Thoracic aorta (tissue), 2 donors: ENCODE results near the gene HMX3. TPM values are rescaled to one million over a fixed set of nuclear protein-coding genes. Genes with fewer than 3 reads are reported as not detected.

ENCODE experiments used
- ATAC-seq: fragments of 150-250 bp; one replicate; pipeline ENCODE4 v1.8.0; 2017; ENCODE audit warnings: low read depth; ENCODE audit not compliant: insufficient number of reproducible peaks, low FRiP score
- DNase-seq: peaks from one replicate; pipeline ENCODE4 v3.0.0-alpha.2; 2020; ENCODE audit warnings: low spot score
- H3K27ac ChIP-seq, 2 donors: fragments of 200-600 bp; sonication (generic); 1 replicate in 1 of 2; 2 replicates in 1 of 2; pipeline ENCODE4 v1.5.1; 2016; ENCODE audit warnings: mild to moderate bottlenecking in 2 of 2, moderate library complexity in 2 of 2
- H3K27me3 ChIP-seq: fragments of 200-600 bp; sonication (generic); replicated peaks from 2 replicates; pipeline ENCODE4 v1.6.0; 2016; ENCODE audit warnings: mild to moderate bottlenecking; ENCODE audit not compliant: insufficient read depth
- H3K36me3 ChIP-seq: fragments of 200-600 bp; sonication (generic); one replicate; pipeline ENCODE4 v1.5.1; 2016
- H3K4me1 ChIP-seq, 2 donors: fragments of 200-600 bp; sonication (generic); 1 replicate in 1 of 2; 2 replicates in 1 of 2; pipeline versions ENCODE4 v1.5.1 to v1.6.0; 2016; ENCODE audit warnings: low read depth in 2 of 2, mild to moderate bottlenecking in 1 of 2; ENCODE audit not compliant: control insufficient read depth in 1 of 2
- H3K4me3 ChIP-seq: fragments of 200-600 bp; sonication (generic); 2 replicates; pipeline ENCODE4 v1.5.1; 2016; ENCODE audit warnings: mild to moderate bottlenecking
- H3K9me3 ChIP-seq: fragments of 200-600 bp; sonication (generic); 2 replicates; pipeline ENCODE4 v1.5.1; 2016
- CTCF ChIP-seq: fragments of 200-600 bp; sonication (generic); IDR thresholded peaks from one replicate; pipeline ENCODE4 v1.5.1; 2019; ENCODE audit warnings: antibody characterized with exemption
- total RNA-seq, 2 donors: library from RNA; depleted of rRNA; stranded (reverse); fragments of >200 nt; gene quantifications; one replicate each; pipeline versions ENCODE4 v1.1.0 to v1.2.3, GENCODE V29; 2016

HMX3 gene
- total RNA-seq, 2 donors from 2014 or later, result not detected

GRCh38 chr10:123153486-123154091, 17.8 kb downstream of the HMX3 start:
- H3K36me3 ChIP-seq, result no peaks in the 10 kb centered on the region
- H3K9me3 ChIP-seq, result no peaks in the 10 kb centered on the region
- H3K27ac ChIP-seq, result no peak overlapping the region
- peaks cover 18 to 46% of the 10 kb centered on the region in 2 donors for H3K4me1 ChIP-seq
- no peak for TF ChIP-seq CTCF
- ATAC-seq (no peak), DNase-seq (no peak)
- peaks cover 25% of the 10 kb centered on the region for H3K27me3 ChIP-seq
- H3K4me3 ChIP-seq, result peak overlapping the region; percentile 42

- Histone ChIP-seq H3K4me1 (peaks cover 18 to 43% of the 10 kb centered on the region in 2 donors), H3K36me3 (no peaks in the 10 kb centered on the region), H3K9me3 (no peaks in the 10 kb centered on the region), H3K27me3 (peaks cover 23% of the 10 kb centered on the region), H3K4me3 (peak within 1 kb of the TSS; percentile 93), H3K27ac (peak within 1 kb of the TSS; percentile 83 to 89)
- ATAC-seq (peak; percentile 99), DNase-seq (peak; percentile 94)
- peak; percentile 8 for TF ChIP-seq CTCF
Measured at GRCh38 chr10:123154092-123154710, 18.4 kb downstream of the HMX3 start, which contains the start of gene BUB3. Gene BUB3 (plus strand): TSS chr10:123154402. CDS start chr10:123154918, 516 bp downstream.

GRCh38 chr10:123154711-123155505, 19.1 kb downstream of the HMX3 start:
- Histone ChIP-seq H3K4me1 (peaks cover 16 to 36% of the 10 kb centered on the region in 2 donors), H3K27ac (peak overlapping the region; percentile 83 to 89), H3K36me3 (no peaks in the 10 kb centered on the region), H3K27me3 (peaks cover 16% of the 10 kb centered on the region), H3K4me3 (peak overlapping the region; percentile 93), H3K9me3 (no peaks in the 10 kb centered on the region)
- ATAC-seq (no peak), DNase-seq (no peak)
- TF ChIP-seq CTCF, result no peak

DNA sequence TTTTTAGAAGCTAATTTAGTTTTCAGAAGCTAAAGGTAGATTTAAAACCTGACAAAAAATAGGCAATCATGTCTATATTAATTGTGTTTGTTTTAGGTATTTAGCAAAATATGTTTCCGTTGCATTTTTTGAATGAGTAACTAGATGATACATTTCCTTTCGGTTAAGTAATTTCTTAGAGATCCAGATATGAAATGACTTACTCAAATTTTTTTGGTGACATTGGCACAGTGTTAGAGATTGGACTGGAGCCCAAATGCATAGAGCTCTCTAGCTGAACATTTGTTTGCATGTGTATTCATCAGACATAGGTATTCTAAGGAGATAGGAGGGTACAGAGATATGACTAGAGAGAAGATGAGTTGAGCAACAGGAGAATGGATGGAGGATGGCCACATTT, 20.3 kb downstream of the HMX3 start:
- H3K27me3 ChIP-seq, result peaks cover 4% of the 10 kb centered on the region
- ATAC-seq (no peak), DNase-seq (no peak)
- H3K4me1 ChIP-seq, result peaks cover 9 to 24% of the 10 kb centered on the region in 2 donors
- TF ChIP-seq CTCF, result no peak
- peaks cover 8% of the 10 kb centered on the region for H3K36me3 ChIP-seq
- no peaks in the 10 kb centered on the region for H3K9me3 ChIP-seq
- H3K4me3 ChIP-seq, result no peak overlapping the region
- no peak overlapping the region for H3K27ac ChIP-seq

GRCh38 chr10:123157210-123157609, 21.4 kb downstream of the HMX3 start:
- no peaks in the 10 kb centered on the region for H3K27me3 ChIP-seq
- H3K27ac ChIP-seq, result no peak overlapping the region
- no peak for TF ChIP-seq CTCF
- H3K36me3 ChIP-seq, result peaks cover 14% of the 10 kb centered on the region
- DNase-seq (no peak), ATAC-seq (no peak)
- peaks cover 9 to 24% of the 10 kb centered on the region in 2 donors for H3K4me1 ChIP-seq
- H3K4me3 ChIP-seq, result no peak overlapping the region
- no peaks in the 10 kb centered on the region for H3K9me3 ChIP-seq
